Mucosa of stomach (tissue), 1 donor: ENCODE measurements around the gene RNF187.

Source experiments
- H3K27me3 ChIP-seq: one replicate; pipeline ENCODE4 v1.7.0; 2013; ENCODE audit warnings: mild to moderate bottlenecking, low read length; ENCODE audit not compliant: control insufficient read depth, insufficient read depth
- H3K36me3 ChIP-seq: one replicate; pipeline ENCODE4 v1.7.0; 2013; ENCODE audit warnings: low read length; ENCODE audit not compliant: control insufficient read depth, insufficient read depth
- H3K4me1 ChIP-seq: one replicate; pipeline ENCODE4 v1.7.0; 2013; ENCODE audit warnings: mild to moderate bottlenecking, low read length; ENCODE audit not compliant: control insufficient read depth, insufficient read depth
- H3K4me3 ChIP-seq: one replicate; pipeline ENCODE4 v1.7.0; 2013; ENCODE audit warnings: low read length
- H3K9ac ChIP-seq: one replicate; pipeline ENCODE4 v1.7.0; 2013; ENCODE audit warnings: mild to moderate bottlenecking, low read length, moderate library complexity
- H3K9me3 ChIP-seq: one replicate; pipeline ENCODE4 v1.7.0; 2013; ENCODE audit warnings: mild to moderate bottlenecking, low read length, moderate library complexity; ENCODE audit not compliant: control insufficient read depth
- donor health status: Pancreatic carcinoma.

The RNF187 gene

DNA sequence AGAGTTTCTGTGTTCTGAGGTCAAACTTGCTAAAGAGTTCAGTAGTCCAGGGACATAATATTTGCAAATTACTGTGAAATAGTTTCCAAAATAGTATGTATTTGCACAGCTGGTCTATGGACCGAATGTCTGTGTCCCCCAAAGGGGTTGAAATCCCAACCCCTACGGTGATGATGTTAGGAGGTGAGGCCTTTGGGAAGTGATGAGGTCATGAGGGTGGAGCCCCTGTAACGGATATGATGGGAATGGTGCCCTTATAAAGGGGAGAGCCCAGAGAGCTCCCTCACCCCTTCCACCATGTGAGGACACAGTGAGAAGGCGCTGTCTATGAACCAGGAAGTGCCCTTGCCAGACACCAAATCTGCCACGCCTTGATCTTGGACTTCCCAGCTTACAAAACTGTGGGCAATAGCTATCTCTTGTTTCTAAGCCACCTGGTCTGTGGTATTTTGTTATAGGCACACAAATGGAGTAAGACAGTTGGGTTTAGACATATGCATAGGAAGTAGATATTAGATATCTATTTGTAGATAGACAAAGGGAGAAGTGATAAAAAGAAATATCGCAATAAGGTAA lies 21.7 kb downstream of the RNF187 start:
- Histone ChIP-seq H3K4me3 (no peak overlapping the region), H3K36me3 (no peaks in the 10 kb centered on the region), H3K9ac (no peak overlapping the region), H3K27me3 (peaks cover 7% of the 10 kb centered on the region), H3K9me3 (no peaks in the 10 kb centered on the region), H3K4me1 (no peaks in the 10 kb centered on the region)

DNA sequence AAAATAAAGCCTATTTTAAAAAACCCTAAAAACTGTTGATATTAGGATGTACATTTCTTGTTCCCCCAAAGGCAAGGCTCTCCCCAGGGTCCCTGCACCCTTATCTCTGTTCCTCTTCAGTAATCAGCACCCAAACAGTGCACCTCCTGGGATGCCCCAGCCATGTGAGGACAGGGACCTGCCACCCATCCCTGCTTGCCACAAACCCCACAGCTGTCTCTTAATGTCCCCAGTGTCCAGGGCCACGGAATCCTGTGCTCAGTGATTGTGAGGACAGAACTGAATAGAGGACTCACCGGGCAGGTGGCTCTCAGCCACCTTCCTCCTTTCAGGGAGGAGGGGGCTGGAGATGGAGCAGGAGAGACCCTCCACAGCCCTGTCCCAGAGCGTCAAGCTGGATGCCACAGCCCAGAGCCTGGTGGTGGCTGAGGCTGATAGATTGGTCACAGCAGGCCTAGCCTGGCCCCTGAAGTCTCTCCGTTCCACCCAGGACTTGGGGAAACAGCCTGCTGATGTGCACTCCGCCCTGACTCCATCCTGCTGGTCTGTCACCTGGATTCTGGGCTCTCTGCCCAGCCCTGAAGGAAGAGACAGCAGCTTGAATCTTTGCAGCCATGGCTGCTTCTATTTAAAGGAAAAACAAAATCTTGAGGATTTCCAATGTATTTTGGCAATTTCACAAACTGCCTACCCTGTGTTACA lies 23.1 kb downstream of the RNF187 start:
- no peak overlapping the region for H3K4me3 ChIP-seq
- H3K9ac ChIP-seq: no peak overlapping the region
- H3K9me3 ChIP-seq: no peaks in the 10 kb centered on the region
- no peaks in the 10 kb centered on the region for H3K36me3 ChIP-seq
- no peaks in the 10 kb centered on the region for H3K4me1 ChIP-seq
- peaks cover 12% of the 10 kb centered on the region for H3K27me3 ChIP-seq

DNA sequence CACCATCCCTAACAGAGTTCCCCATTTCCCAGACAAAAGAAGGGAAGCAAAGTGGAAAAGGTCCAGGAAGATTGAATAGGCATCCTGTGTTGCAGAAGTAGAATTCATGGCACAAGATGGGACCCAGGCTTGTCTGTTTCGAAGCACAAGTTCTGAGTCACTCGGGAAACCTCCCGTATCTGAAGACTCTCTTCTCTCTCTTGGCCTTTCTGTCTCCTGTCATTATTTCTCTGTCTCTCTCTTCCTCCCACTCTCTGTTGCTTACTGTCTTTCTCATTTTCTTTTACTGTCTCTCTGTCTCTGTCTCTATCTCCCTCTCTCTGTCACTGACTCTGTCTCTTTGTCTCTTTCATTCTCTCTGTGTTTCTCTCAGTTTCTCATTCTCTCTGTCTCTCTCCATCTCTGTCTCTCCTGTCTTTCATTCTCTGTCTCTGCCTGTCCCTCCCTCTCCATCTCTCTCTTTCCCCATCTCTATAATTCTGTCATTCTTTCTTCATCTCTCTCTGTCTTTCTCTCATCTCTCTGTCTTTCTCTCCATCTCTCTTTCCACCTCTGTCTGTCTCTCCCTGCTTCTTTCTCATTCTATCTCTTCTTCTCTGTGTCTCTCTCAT lies 23.7 kb downstream of the RNF187 start:
- Histone ChIP-seq H3K27me3 (peaks cover 12% of the 10 kb centered on the region), H3K4me1 (no peaks in the 10 kb centered on the region), H3K36me3 (no peaks in the 10 kb centered on the region), H3K4me3 (no peak overlapping the region), H3K9ac (no peak overlapping the region), H3K9me3 (no peaks in the 10 kb centered on the region)

DNA sequence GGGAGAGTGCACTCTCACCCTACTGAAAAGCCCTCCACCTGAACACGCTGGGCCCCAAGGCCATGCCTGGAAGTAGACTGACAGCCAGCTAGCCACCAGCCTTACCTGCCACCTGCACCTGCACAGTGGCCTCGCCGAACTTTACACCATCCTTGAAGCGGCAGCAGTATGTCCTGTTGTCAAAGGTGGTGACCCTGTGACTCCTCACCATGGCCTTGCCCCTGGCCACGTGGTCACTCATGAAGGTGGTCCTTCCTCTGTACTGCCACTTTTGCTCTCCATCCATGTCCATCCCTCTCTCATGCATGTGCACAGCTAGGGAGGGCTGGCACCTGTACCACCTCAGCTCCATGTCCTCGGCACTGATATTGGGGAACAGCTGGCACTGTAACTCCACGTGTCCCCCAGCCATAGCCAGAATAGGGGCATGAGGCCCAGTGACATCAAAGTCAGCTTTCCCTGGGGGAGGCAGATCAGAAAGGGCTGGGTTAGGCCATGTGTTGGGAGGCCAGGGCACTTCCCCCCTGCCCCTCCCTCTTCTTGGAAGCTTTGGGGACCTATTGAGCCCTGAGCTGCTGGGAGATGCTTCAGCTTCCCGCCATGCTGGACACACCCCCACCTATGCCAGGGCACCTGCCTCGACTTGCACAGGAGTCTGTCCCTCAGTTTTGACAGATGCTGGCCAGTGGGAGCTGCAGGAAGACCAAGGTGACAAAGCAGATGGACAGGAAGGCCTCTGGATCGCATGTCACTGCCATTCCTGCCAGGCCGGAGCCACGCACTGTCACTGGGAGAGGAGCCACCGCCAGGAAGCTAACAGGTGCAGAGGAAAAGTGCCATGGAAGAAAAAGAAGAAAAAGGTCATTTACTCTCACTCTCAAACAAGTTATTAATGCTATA lies 24.6 kb downstream of the RNF187 start:
- Histone ChIP-seq H3K4me3 (no peak overlapping the region), H3K9me3 (no peaks in the 10 kb centered on the region), H3K4me1 (no peaks in the 10 kb centered on the region), H3K9ac (no peak overlapping the region), H3K36me3 (no peaks in the 10 kb centered on the region), H3K27me3 (peaks cover 15% of the 10 kb centered on the region)

DNA sequence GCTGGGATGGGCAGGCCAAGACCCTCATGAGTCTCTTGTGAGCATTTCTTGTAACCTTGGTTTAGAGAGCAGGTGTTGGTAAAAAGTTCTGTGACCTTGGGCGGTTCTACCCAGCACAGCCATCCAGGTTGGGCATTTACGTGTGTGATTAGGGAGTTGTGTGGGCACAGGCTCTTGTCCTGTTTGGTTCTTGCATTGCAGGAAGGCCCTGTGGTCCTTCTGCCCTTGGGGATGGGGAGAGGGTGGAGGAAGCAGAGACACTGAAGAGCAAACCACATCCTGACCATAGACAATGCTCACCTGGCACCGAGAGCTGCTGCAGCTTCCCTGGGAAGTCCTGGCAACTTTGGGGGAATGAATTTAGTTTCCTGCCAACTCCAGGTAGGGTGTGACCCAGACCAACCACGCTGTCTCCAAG lies 25.6 kb downstream of the RNF187 start:
- no peaks in the 10 kb centered on the region for H3K9me3 ChIP-seq
- H3K27me3 ChIP-seq: peaks cover 19% of the 10 kb centered on the region
- no peak overlapping the region for H3K9ac ChIP-seq
- no peaks in the 10 kb centered on the region for H3K4me1 ChIP-seq
- no peaks in the 10 kb centered on the region for H3K36me3 ChIP-seq
- H3K4me3 ChIP-seq: no peak overlapping the region

DNA sequence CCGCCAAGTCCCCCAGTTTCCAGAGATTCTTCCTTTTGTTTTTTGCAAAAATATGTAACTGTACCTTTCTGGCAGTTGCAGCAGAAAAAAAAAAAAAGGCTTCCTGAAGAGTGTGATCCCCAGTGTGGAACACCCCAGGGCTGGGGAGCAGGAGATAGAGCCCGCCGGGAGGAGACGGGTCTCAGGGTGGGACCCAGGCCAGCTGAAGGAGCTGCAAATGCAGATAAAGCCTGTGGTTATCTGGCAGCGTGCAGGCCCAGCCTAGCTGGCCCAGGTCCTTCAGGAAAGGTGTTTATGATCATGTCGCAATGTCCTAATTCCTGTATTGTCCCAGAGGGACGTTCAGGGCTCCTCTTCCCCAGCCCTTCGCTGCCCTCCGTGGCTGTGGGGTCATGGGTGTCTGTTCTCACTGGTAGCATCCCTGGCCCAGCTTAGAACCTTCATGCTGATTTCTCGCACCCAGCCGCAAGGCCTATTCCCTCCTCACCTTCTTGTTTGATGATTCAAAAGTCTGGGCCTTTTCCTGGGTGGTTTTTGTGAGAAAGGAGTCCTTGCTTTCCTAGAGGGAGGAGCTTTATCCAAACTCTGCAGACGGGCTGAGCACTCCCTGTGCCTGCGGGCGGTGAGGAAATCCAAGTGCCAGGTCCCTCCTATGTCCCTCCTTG lies 26.2 kb downstream of the RNF187 start:
- no peaks in the 10 kb centered on the region for H3K9me3 ChIP-seq
- H3K27me3 ChIP-seq: peaks cover 19% of the 10 kb centered on the region
- H3K4me1 ChIP-seq: no peaks in the 10 kb centered on the region
- no peak overlapping the region for H3K9ac ChIP-seq
- no peak overlapping the region for H3K4me3 ChIP-seq
- H3K36me3 ChIP-seq: no peaks in the 10 kb centered on the region

DNA sequence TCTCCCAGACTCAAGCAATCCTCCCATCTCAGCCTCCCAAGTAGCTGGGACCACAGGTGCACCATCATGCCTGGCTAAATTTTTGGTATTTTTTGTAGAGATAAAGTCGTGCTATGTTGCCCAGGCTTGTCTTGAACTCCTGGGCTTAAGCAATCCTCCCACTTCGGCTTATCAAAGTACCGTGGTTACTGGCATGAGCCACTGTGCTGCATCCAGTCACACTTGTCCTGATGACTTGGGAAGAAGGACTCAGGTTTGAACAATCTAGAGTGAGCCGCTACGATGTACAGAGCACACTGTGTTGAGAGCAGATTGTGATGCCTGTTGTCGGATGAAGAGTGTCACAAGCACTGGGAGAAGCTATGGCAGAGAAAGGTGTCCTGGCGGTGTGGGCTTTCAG lies 27.2 kb downstream of the RNF187 start:
- no peaks in the 10 kb centered on the region for H3K36me3 ChIP-seq
- no peaks in the 10 kb centered on the region for H3K9me3 ChIP-seq
- no peaks in the 10 kb centered on the region for H3K4me1 ChIP-seq
- H3K27me3 ChIP-seq: peaks cover 19% of the 10 kb centered on the region
- H3K4me3 ChIP-seq: no peak overlapping the region
- H3K9ac ChIP-seq: no peak overlapping the region

DNA sequence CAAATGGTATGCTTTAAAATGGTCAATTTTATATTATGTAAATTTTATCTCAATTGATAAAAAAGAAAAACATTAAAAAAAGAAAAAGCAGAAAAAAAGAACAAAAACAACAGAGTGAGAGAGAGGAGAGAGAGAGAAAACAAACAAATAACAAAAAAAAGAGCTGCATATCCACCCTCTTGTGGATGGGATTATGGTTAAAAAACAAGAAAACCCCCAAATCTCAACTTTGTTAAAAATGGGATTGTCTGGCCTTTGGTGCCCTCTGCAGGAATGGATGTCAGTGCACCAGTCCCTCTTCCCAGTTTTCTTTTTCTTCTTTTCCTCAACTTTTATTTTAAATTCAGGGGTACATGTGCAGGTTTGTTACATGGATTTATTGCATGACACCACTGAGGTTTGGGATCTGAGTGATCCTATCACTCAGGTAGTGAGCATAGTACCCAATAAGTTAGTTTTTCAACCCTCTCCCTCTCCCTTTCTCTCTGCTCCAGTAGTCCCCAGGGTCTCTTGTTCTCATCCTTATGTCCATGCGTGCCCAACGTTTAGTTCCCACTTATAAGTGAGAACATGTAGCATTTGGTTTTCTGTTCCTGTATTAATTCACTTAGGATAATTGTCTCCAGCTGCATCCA lies 28.1 kb downstream of the RNF187 start:
- Histone ChIP-seq H3K4me1 (no peaks in the 10 kb centered on the region), H3K9me3 (no peaks in the 10 kb centered on the region), H3K27me3 (peaks cover 19% of the 10 kb centered on the region), H3K9ac (no peak overlapping the region), H3K4me3 (no peak overlapping the region), H3K36me3 (no peaks in the 10 kb centered on the region)

DNA sequence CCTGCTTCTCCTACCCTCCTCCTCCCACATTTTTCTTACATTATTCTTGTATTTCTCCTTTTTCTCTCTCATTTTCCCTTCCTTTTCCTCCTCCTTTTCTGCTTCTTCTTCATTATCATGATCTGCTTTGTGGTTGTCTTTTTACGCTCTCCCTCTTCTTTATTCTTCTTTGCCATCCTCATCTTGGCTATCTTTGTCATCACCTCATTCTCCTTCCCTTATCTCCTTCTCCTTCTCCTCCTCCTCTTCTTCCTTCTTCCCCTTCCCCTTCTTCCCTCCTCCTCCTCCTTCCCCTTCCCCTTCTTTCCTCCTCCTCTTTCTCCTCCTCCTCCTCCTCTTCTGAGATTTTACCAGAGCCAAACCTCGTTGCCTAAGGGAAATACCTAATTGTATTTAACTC lies 30.5 kb downstream of the RNF187 start:
- H3K27me3 ChIP-seq: peaks cover 12% of the 10 kb centered on the region
- no peak overlapping the region for H3K9ac ChIP-seq
- no peak overlapping the region for H3K4me3 ChIP-seq

DNA sequence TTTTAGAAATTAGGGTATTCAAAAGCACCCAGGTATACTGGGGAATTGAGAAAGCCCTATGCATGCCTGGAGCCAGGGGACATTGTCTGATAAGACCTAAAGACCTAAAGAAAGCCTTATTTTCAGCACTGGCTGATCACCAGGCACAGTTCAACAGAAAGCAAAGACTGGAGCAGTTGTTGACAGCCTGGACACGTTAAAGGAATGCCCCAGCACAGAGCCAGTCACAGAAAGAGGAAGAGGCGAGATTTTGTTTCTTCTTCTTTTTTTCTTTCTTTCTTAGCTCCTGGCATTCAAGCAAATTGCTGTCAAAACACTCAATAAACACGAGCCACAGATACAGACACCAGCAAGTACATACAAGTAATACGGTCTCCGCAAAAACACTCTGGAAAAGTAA lies 40.4 kb downstream of the RNF187 start:
- no peak overlapping the region for H3K9ac ChIP-seq
- H3K36me3 ChIP-seq: no peaks in the 10 kb centered on the region
- H3K4me3 ChIP-seq: no peak overlapping the region
- peaks cover 5% of the 10 kb centered on the region for H3K27me3 ChIP-seq
- H3K4me1 ChIP-seq: no peaks in the 10 kb centered on the region
- H3K9me3 ChIP-seq: no peaks in the 10 kb centered on the region

More for the DNA sequence above, 30.5 kb downstream of the RNF187 start:
- no peaks in the 10 kb centered on the region for H3K9me3 ChIP-seq
- no peaks in the 10 kb centered on the region for H3K4me1 ChIP-seq
- H3K36me3 ChIP-seq: no peaks in the 10 kb centered on the region

DNA sequence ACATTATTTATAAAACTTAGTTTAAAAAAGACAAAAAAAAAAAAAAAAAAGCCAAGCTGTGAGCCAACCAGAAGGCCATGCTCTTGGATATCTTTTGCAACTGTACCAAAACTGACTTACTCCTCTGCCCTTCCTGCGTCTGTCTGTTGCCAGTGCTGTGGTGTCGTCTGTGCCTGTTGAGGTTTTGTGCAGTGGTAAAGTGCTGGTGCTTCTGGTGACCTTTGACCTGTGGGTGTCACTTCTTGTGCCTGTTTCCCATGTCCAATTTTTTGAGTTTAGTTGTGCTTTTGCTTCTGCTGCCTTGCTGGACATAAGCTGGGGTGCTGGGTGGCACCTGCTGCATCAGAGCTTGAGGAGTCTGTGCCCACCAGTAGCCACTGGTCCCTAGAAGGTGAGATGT lies 41.4 kb downstream of the RNF187 start:
- H3K27me3 ChIP-seq: peaks cover 5% of the 10 kb centered on the region
- H3K4me3 ChIP-seq: no peak overlapping the region
- H3K36me3 ChIP-seq: no peaks in the 10 kb centered on the region
- no peaks in the 10 kb centered on the region for H3K9me3 ChIP-seq
- H3K4me1 ChIP-seq: no peaks in the 10 kb centered on the region
- H3K9ac ChIP-seq: no peak overlapping the region
